ENCODE measurements around the gene GCSH. TPM values are rescaled to one million over a fixed set of nuclear protein-coding genes. Genes with fewer than 3 reads are reported as not detected.
A peak's percentile ranks its signal among the peaks of the same experiment; 100 is the strongest.

Gene GCSH
- total and polyA plus RNA-seq, 10 of the 15 experiments (the other 5 are each of a cell fraction or from before 2014, with no cell fraction given): 14.7 to 108 (median 39.3) TPM

GRCh38 chr16:81035975-81036750, 60.0 kb downstream of the GCSH start (continued):
- TF ChIP-seq E4F1 (IDR thresholded peaks at IDR 0.05; ENCODE audit: borderline replicate concordance, partially characterized antibody) (no peak), NBN (IDR thresholded peaks at IDR 0.05) (no peak), SRF (IDR thresholded peaks at IDR 0.05; ENCODE audit: low read depth in 2 of 2, low read length in 2 of 2) (no peak), PRDM15 (CRISPR knock-in tag; IDR thresholded peaks at IDR 0.05) (no peak), GATAD2B (conservative IDR thresholded peaks at IDR 0.05; ENCODE audit: low read depth) (0 out of 2 replicates have a peak, but pooled peaks have one; percentile 9), NKRF (conservative IDR thresholded peaks at IDR 0.05) (peak; percentile 35; the same call in 1 of the 2 replicates), ZBTB33 (IDR thresholded peaks at IDR 0.05) (no peak), ETV6 (conservative IDR thresholded peaks at IDR 0.05 in 1 of 2, IDR thresholded peaks at IDR 0.05 in 1 of 2; ENCODE audit: borderline replicate concordance in 1 of 2, low read depth in 1 of 2) (no peak), PAX8 (IDR thresholded peaks at IDR 0.05) (no peak), TCF12 (IDR thresholded peaks at IDR 0.05; ENCODE audit: low read depth, low read length) (no peak), SREBF1 (IDR thresholded peaks at IDR 0.05; ENCODE audit: low read length) (no peak), IRF3 (IDR thresholded peaks at IDR 0.05) (no peak), RBBP5 (conservative IDR thresholded peaks at IDR 0.05) (no peak)
